H9 (cell line): ENCODE results near the gene NEU3. TPM values are rescaled to one million over a fixed set of nuclear protein-coding genes. Genes with fewer than 3 reads are reported as not detected.
A peak's percentile ranks its signal among the peaks of the same experiment; 100 is the strongest.

Source experiments
- DNase-seq: peaks from one replicate; pipeline ENCODE4 v3.0.0-alpha.2; 2017
- H2AFZ ChIP-seq: one replicate; pipeline ENCODE4 v1.6.1; 2013; ENCODE audit warnings: mild to moderate bottlenecking, low read length, control low read depth, moderate library complexity
- H2AK5ac ChIP-seq: 2 replicates; pipeline ENCODE4 v1.6.1; 2013; ENCODE audit warnings: low read length, control low read depth, mixed read lengths; ENCODE audit not compliant: insufficient read length
- H2BK120ac ChIP-seq: one replicate; pipeline ENCODE4 v1.6.1; 2013; ENCODE audit warnings: low read depth, mild to moderate bottlenecking, low read length, control low read depth, inconsistent platforms; ENCODE audit not compliant: poor library complexity, severe bottlenecking
- H2BK12ac ChIP-seq: 2 replicates; pipeline ENCODE4 v1.6.1; 2013; ENCODE audit warnings: low read length, control low read depth, mixed read lengths, low read depth; ENCODE audit not compliant: insufficient read length
- H2BK15ac ChIP-seq: 2 replicates; pipeline ENCODE4 v1.6.1; 2013; ENCODE audit warnings: low read depth, low read length, control low read depth
- H2BK20ac ChIP-seq: one replicate; pipeline ENCODE4 v1.6.1; 2013; ENCODE audit warnings: low read depth, mild to moderate bottlenecking, low read length, control low read depth, inconsistent platforms; ENCODE audit not compliant: poor library complexity, severe bottlenecking
- H2BK5ac ChIP-seq: 2 replicates; pipeline ENCODE4 v1.6.1; 2013; ENCODE audit warnings: low read length, control low read depth, mixed read lengths; ENCODE audit not compliant: insufficient read length
- H3K14ac ChIP-seq: 2 replicates; pipeline ENCODE4 v1.6.1; 2013; ENCODE audit warnings: low read length, control low read depth; ENCODE audit not compliant: insufficient read depth
- H3K18ac ChIP-seq: 2 replicates; pipeline ENCODE4 v1.6.1; 2013; ENCODE audit warnings: low read depth, mild to moderate bottlenecking, mixed read lengths, low read length, control low read depth; ENCODE audit not compliant: insufficient read length
- H3K23ac ChIP-seq: 2 replicates; pipeline ENCODE4 v1.6.1; 2013; ENCODE audit warnings: low read length, control low read depth, mixed read lengths, low read depth; ENCODE audit not compliant: insufficient read length
- H3K23me2 ChIP-seq: 2 replicates; pipeline ENCODE4 v1.6.1; 2013; ENCODE audit warnings: low read depth, mild to moderate bottlenecking, mixed read lengths, low read length, control low read depth; ENCODE audit not compliant: insufficient read length, poor library complexity, severe bottlenecking
- H3K27ac ChIP-seq: 2 replicates; pipeline ENCODE4 v1.5.1; 2013; ENCODE audit warnings: low read length, control low read depth, mixed read lengths, low read depth; ENCODE audit not compliant: insufficient read length
- H3K27me3 ChIP-seq: 2 replicates; pipeline ENCODE4 v1.6.1; 2013; ENCODE audit warnings: low read length, control low read depth, inconsistent platforms; ENCODE audit not compliant: insufficient read depth
- H3K4ac ChIP-seq: 2 replicates; pipeline ENCODE4 v1.6.1; 2013; ENCODE audit warnings: low read depth, mild to moderate bottlenecking, control low read depth, inconsistent platforms, low read length, moderate library complexity
- H3K4me1 ChIP-seq: 2 replicates; pipeline ENCODE4 v1.6.1; 2013; ENCODE audit warnings: low read length, control low read depth, inconsistent platforms; ENCODE audit not compliant: insufficient read depth
- H3K4me2 ChIP-seq: 2 replicates; pipeline ENCODE4 v1.6.1; 2013; ENCODE audit warnings: low read length, control low read depth, mixed read lengths; ENCODE audit not compliant: insufficient read length, insufficient read depth
- H3K56ac ChIP-seq: 2 replicates; pipeline ENCODE4 v1.6.1; 2013; ENCODE audit warnings: low read depth, mild to moderate bottlenecking, mixed read lengths, low read length, control low read depth; ENCODE audit not compliant: insufficient read length
- H3K79me1 ChIP-seq: 2 replicates; pipeline ENCODE4 v1.6.1; 2013; ENCODE audit warnings: low read depth, mild to moderate bottlenecking, moderate library complexity, low read length, control low read depth, inconsistent platforms; ENCODE audit not compliant: insufficient read depth, poor library complexity, severe bottlenecking
- H3K79me2 ChIP-seq: 2 replicates; pipeline ENCODE4 v1.6.1; 2013; ENCODE audit warnings: low read length, control low read depth, inconsistent platforms; ENCODE audit not compliant: insufficient read depth
- H3K9ac ChIP-seq: 2 replicates; pipeline ENCODE4 v1.6.1; 2013; ENCODE audit warnings: low read length, control low read depth, mixed read lengths; ENCODE audit not compliant: insufficient read length; ENCODE audit errors: extremely low read depth
- H3K9me3 ChIP-seq: one replicate; pipeline ENCODE4 v1.6.1; 2013; ENCODE audit warnings: low read depth, low read length, inconsistent platforms; ENCODE audit not compliant: control insufficient read depth
- H3T11ph ChIP-seq: one replicate; pipeline ENCODE4 v1.6.1; 2013; ENCODE audit warnings: mild to moderate bottlenecking, low read length, control low read depth, inconsistent platforms
- H4K20me1 ChIP-seq: one replicate; pipeline ENCODE4 v1.6.1; 2013; ENCODE audit not compliant: control insufficient read depth, insufficient read length, insufficient read depth
- H4K5ac ChIP-seq: 2 replicates; pipeline ENCODE4 v1.6.1; 2013; ENCODE audit warnings: low read depth, mild to moderate bottlenecking, mixed read lengths, low read length, control low read depth; ENCODE audit not compliant: insufficient read length
- H4K8ac ChIP-seq: replicated peaks from 2 replicates; pipeline ENCODE4 v1.6.1; 2013; ENCODE audit warnings: low read length, control low read depth, mixed read lengths, low read depth; ENCODE audit not compliant: insufficient read length
- H4K91ac ChIP-seq: 2 replicates; pipeline ENCODE4 v1.6.1; 2013; ENCODE audit warnings: low read depth, mild to moderate bottlenecking, moderate library complexity, mixed read lengths, low read length, control low read depth; ENCODE audit not compliant: insufficient read length
- H3K27ac Mint-ChIP-seq, 3 experiments: 2 replicates in 2 of 3; 3 replicates in 1 of 3; pipeline ENCODE4 v1.8.0; 2020 to 2021; ENCODE audit warnings: mixed read lengths in 3 of 3, mild to moderate bottlenecking in 1 of 3, moderate library complexity in 1 of 3
- H3K27me3 Mint-ChIP-seq: 2 replicates; pipeline ENCODE4 v1.8.0; 2021; ENCODE audit warnings: low read depth, mild to moderate bottlenecking, moderate library complexity, mixed read lengths
- H3K36me3 Mint-ChIP-seq, 3 experiments: 2 replicates in 2 of 3; 3 replicates in 1 of 3; pipeline ENCODE4 v1.8.0; 2020 to 2021; ENCODE audit warnings: low read depth in 3 of 3, mixed read lengths in 3 of 3; ENCODE audit not compliant: insufficient read depth in 1 of 3
- H3K4me1 Mint-ChIP-seq, 2 experiments: 2 replicates each; pipeline ENCODE4 v1.8.0; 2020; ENCODE audit warnings: mixed read lengths in 2 of 2
- H3K4me3 Mint-ChIP-seq, 2 experiments: 2 replicates in 1 of 2; 3 replicates in 1 of 2; pipeline ENCODE4 v1.8.0; 2020 to 2021; ENCODE audit warnings: mild to moderate bottlenecking in 2 of 2, mixed read lengths in 2 of 2, moderate library complexity in 1 of 2
- H3K9me3 Mint-ChIP-seq, 2 experiments: 2 replicates in 1 of 2; 3 replicates in 1 of 2; pipeline ENCODE4 v1.8.0; 2020; ENCODE audit warnings: mild to moderate bottlenecking in 2 of 2, mixed read lengths in 2 of 2, moderate library complexity in 1 of 2
- CTCF ChIP-seq: fragments of 200-600 bp; sonication (generic); conservative IDR thresholded peaks from 3 replicates; pipeline ENCODE4 v1.8.0; 2021; ENCODE audit warnings: antibody characterized with exemption, mild to moderate bottlenecking
- WGBS: extraction: QIAGEN DNeasy Blood & Tissue Kit; methylation state at CpG from one replicate; pipeline ENCODE4 v1.1.7; 2013; ENCODE audit warnings: missing lambda C conversion rate, low lambda C conversion rate, mixed read lengths; ENCODE audit not compliant: insufficient read length; ENCODE audit errors: extremely low coverage; 5-methylcytosine and 5-hydroxymethylcytosine counted together
- total RNA-seq: library from RNA; stranded (reverse); gene quantifications from 2 replicates; pipeline ENCODE4 v1.2.1, GENCODE V29; 2021

Gene NEU3
- total RNA-seq, 1 experiment from 2014 or later, result 15.9 TPM

- H3K9ac ChIP-seq, result no peak overlapping the region
- H4K8ac ChIP-seq, result no peak overlapping the region
- no peak overlapping the region for H2BK5ac ChIP-seq
- H3K4me1 ChIP-seq, result no peaks in the 10 kb centered on the region
- no peak overlapping the region for H3K14ac ChIP-seq
- no peak overlapping the region for H3K56ac ChIP-seq
- no CpG with 5 or more reads among the region's 2 CpGs for WGBS
- H3K27me3 Mint-ChIP-seq, result no peaks in the 10 kb centered on the region
- no peak overlapping the region for H2AK5ac ChIP-seq
- H3T11ph ChIP-seq, result no peak overlapping the region
- H3K9me3 Mint-ChIP-seq, result no peaks in the 10 kb centered on the region
- H2BK120ac ChIP-seq, result no peak overlapping the region
- no peaks in the 10 kb centered on the region for H3K36me3 Mint-ChIP-seq
- H4K5ac ChIP-seq, result no peak overlapping the region
- H3K18ac ChIP-seq, result no peak overlapping the region
- no peaks in the 10 kb centered on the region for H3K27me3 ChIP-seq
- H3K79me1 ChIP-seq, result no peaks in the 10 kb centered on the region
- H3K27ac ChIP-seq, result no peak overlapping the region
- H3K23me2 ChIP-seq, result no peaks in the 10 kb centered on the region
- H3K4me1 Mint-ChIP-seq, result no peaks in the 10 kb centered on the region
- no peaks in the 10 kb centered on the region for H3K9me3 ChIP-seq
- no peaks in the 10 kb centered on the region for H3K79me2 ChIP-seq
- no peak overlapping the region for H3K4ac ChIP-seq
- no peak overlapping the region for H2AFZ ChIP-seq
- no peaks in the 10 kb centered on the region for H4K20me1 ChIP-seq
- TF ChIP-seq CTCF, result no peak
- no peak overlapping the region for H3K4me3 Mint-ChIP-seq
- H2BK15ac ChIP-seq, result no peak overlapping the region
- no peak overlapping the region for H3K27ac Mint-ChIP-seq
- no peak overlapping the region for H4K91ac ChIP-seq
- peak; percentile 5 for DNase-seq
- no peak overlapping the region for H3K23ac ChIP-seq
- H2BK12ac ChIP-seq, result no peak overlapping the region
- no peak overlapping the region for H2BK20ac ChIP-seq
- H3K4me2 ChIP-seq, result no peak overlapping the region
These were observed 40.0 kb downstream of the NEU3 start for GRCh38 chr11:75028724-75029123.
